Endodermal cell (in vitro differentiated cells): ENCODE measurements around the gene TMA7B. TPM values are rescaled to one million over a fixed set of nuclear protein-coding genes. Genes with fewer than 3 reads are reported as not detected.

Experiments
- DNase-seq: peaks from one replicate; pipeline ENCODE4 v3.0.0-alpha.2; 2017
- H3K27ac ChIP-seq: 2 replicates; pipeline ENCODE4 v1.5.1; 2013; ENCODE audit warnings: mild to moderate bottlenecking, low read depth, low read length, moderate library complexity
- H3K27me3 ChIP-seq: 2 replicates; pipeline ENCODE4 v1.6.1; 2013; ENCODE audit warnings: mild to moderate bottlenecking, low read length, moderate library complexity; ENCODE audit not compliant: insufficient read depth, control insufficient read depth, poor library complexity, severe bottlenecking
- H3K36me3 ChIP-seq: 2 replicates; pipeline ENCODE4 v1.7.0; 2013; ENCODE audit warnings: mild to moderate bottlenecking, low read length, moderate library complexity; ENCODE audit not compliant: control insufficient read depth, insufficient read depth
- H3K4me1 ChIP-seq: one replicate; pipeline ENCODE4 v1.7.0; 2013; ENCODE audit warnings: low read length; ENCODE audit not compliant: control insufficient read depth, insufficient read depth
- H3K4me3 ChIP-seq: 2 replicates; pipeline ENCODE4 v1.5.1; 2013; ENCODE audit warnings: mild to moderate bottlenecking, low read length, moderate library complexity
- H3K9ac ChIP-seq: 2 replicates; pipeline ENCODE4 v1.6.1; 2013; ENCODE audit warnings: mild to moderate bottlenecking, low read length, moderate library complexity; ENCODE audit not compliant: poor library complexity, severe bottlenecking; ENCODE audit errors: extremely low read depth
- H3K9me3 ChIP-seq: 2 replicates; pipeline ENCODE4 v1.6.1; 2013; ENCODE audit warnings: mild to moderate bottlenecking, low read length, moderate library complexity; ENCODE audit not compliant: control insufficient read depth
- H3K27ac Mint-ChIP-seq: 2 replicates; pipeline ENCODE4 v1.8.0; 2020; ENCODE audit warnings: mixed read lengths
- H3K27me3 Mint-ChIP-seq: 2 replicates; pipeline ENCODE4 v1.8.0; 2021; ENCODE audit warnings: mild to moderate bottlenecking, mixed read lengths; ENCODE audit not compliant: insufficient read depth
- H3K36me3 Mint-ChIP-seq: 2 replicates; pipeline ENCODE4 v1.8.0; 2020; ENCODE audit warnings: low read depth, mixed read lengths
- H3K4me1 Mint-ChIP-seq: 2 replicates; pipeline ENCODE4 v1.8.0; 2020; ENCODE audit warnings: mixed read lengths
- H3K4me3 Mint-ChIP-seq: 2 replicates; pipeline ENCODE4 v1.8.0; 2020; ENCODE audit warnings: mild to moderate bottlenecking, moderate library complexity, mixed read lengths
- H3K9me3 Mint-ChIP-seq: 2 replicates; pipeline ENCODE4 v1.8.0; 2020; ENCODE audit warnings: mild to moderate bottlenecking, mixed read lengths
- CTCF ChIP-seq: fragments of 200-600 bp; sonication (generic); conservative IDR thresholded peaks from 2 replicates; pipeline ENCODE4 v1.5.0; 2021; ENCODE audit warnings: antibody characterized with exemption, mild to moderate bottlenecking
- WGBS, 2 experiments: methylation state at CpG; one replicate each; pipeline versions ENCODE4 v1.1.5 to v1.1.7; 2013; ENCODE audit warnings: missing lambda C conversion rate in 2 of 2, mixed read lengths in 1 of 2; ENCODE audit not compliant: insufficient coverage in 1 of 2, insufficient read length in 1 of 2; 5-methylcytosine and 5-hydroxymethylcytosine counted together
- total RNA-seq, 2 donors: library from RNA; stranded (reverse); fragmentation: NEBNext Ultra II Directional in 1 of 2; extraction: Animal tissue kit (Norgen Biotek cat#: 25700) in 1 of 2; gene quantifications; 2 replicates in 1 of 2; 3 replicates in 1 of 2; pipeline ENCODE4 v1.2.1, GENCODE V29; 2021

Gene TMA7B
- total RNA-seq, 2 donors from 2014 or later, result not detected

DNA sequence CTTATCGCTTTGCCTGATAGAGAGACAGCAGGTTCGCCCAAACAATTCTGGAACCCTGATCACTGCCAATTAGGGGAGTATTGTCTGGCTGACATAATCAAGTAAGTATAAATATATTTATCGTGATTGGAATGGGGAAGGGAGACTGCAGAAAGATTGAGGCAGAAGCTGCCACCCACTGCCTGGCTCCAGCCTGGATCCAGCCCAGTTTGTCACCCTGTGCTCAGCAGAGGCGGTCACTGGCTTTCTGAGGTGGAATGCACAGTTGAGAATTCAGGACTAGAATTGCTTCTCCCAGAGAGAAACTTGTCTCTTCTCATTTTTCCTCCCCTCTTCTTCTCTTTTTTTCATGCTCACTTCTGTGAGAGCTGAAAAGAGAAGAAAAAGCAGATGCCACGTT, 33.4 kb upstream of the TMA7B start:
- Mint-ChIP-seq H3K27ac (no peak overlapping the region), H3K27me3 (peaks cover 4% of the 10 kb centered on the region), H3K36me3 (no peaks in the 10 kb centered on the region), H3K4me3 (no peak overlapping the region), H3K9me3 (no peaks in the 10 kb centered on the region), H3K4me1 (peaks cover 15% of the 10 kb centered on the region)
- H3K4me3 ChIP-seq, result no peak overlapping the region
- 83 to 90% methylated on average over 2 to 5 of the region's 5 CpGs for WGBS, 2 experiments
- no peak overlapping the region for H3K27ac ChIP-seq
- no peak for DNase-seq
- no peak overlapping the region for H3K9ac ChIP-seq
- H3K36me3 ChIP-seq, result no peaks in the 10 kb centered on the region
- H3K9me3 ChIP-seq, result no peaks in the 10 kb centered on the region
- TF ChIP-seq CTCF, result no peak
- H3K27me3 ChIP-seq, result no peaks in the 10 kb centered on the region
- H3K4me1 ChIP-seq, result peaks cover 2% of the 10 kb centered on the region

DNA sequence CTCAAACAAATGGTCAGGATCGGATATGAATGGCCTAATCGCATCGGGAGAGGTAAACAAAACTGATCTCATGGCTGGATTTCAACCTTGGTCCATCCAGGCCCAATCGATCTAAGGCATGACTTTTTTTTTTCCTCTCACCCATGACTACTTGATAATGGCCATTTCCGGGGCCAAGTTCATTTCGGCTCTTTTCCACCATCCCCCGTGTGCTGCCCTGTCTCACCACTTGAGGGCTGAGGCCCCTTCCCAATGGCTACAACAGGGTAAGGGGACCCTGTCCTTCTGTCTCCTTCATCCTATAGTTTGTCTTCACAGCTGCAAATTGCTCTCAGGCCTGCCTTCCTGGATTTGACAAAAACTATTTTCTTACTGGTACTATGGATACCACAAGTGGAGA, 32.7 kb upstream of the TMA7B start:
- Histone ChIP-seq H3K27ac (no peak overlapping the region), H3K4me3 (no peak overlapping the region), H3K27me3 (no peaks in the 10 kb centered on the region), H3K9ac (no peak overlapping the region), H3K9me3 (no peaks in the 10 kb centered on the region), H3K36me3 (no peaks in the 10 kb centered on the region), H3K4me1 (peaks cover 2% of the 10 kb centered on the region)
- Mint-ChIP-seq H3K27me3 (peaks cover 4% of the 10 kb centered on the region), H3K4me1 (peaks cover 15% of the 10 kb centered on the region), H3K27ac (no peak overlapping the region), H3K36me3 (no peaks in the 10 kb centered on the region), H3K4me3 (no peak overlapping the region), H3K9me3 (no peaks in the 10 kb centered on the region)
- TF ChIP-seq CTCF, result peak; percentile 80
- peak; percentile 83 for DNase-seq
- whole genome bisulfite sequencing, 2 experiments, result 67 to 68% methylated on average over 6 to 7 of the region's 7 CpGs

DNA sequence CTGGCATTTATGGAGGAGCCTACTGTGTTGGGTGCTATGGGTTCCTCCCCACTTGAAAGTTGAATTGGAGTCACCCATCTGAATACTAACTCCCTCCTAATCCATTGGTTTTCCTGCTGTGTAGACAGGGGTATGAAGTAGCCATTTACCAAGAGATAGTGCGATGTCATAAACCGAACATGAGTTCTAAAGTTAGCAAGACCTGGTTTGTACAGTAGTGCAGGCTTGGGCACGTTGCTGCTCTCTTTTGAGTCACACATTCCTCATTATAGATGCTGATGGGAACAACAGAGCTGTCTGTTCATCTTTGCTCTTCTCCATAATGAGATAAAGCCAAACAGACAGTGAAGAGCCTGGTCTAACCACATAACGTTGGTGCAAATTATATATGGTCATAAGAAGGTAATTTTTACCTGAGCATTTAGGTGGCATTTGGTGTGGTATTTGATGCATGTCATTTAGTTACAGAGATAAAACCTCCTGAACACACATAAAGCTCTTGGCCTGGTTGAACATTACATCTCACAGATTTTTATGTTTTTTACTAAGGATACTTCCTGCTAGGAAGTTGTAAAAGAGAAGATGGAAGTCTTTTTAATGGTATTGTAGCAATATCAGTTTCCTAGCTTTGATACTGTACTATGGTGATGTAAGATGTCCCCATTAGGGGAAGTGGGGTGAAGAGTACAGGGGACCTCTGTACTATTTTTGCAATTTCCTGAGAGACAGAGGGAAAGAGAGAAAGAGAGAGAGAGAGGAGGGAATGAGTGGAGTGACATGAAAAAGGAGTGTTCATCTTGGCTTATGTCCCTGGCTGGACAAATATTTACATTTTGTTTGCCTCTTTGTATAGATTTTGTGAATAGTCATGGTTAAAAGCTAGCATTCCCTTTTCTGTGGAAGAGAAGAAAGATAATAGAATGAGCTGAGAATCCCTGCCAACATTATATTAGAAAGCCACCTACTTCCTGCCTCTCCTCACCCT, 31.4 kb upstream of the TMA7B start:
- no peak overlapping the region for H3K4me3 Mint-ChIP-seq
- H3K9me3 ChIP-seq, result no peaks in the 10 kb centered on the region
- H3K9ac ChIP-seq, result no peak overlapping the region
- peaks cover 23% of the 10 kb centered on the region for H3K4me1 Mint-ChIP-seq
- H3K27ac Mint-ChIP-seq, result no peak overlapping the region
- no peaks in the 10 kb centered on the region for H3K9me3 Mint-ChIP-seq
- TF ChIP-seq CTCF, result no peak
- peaks cover 4% of the 10 kb centered on the region for H3K27me3 Mint-ChIP-seq
- H3K36me3 Mint-ChIP-seq, result no peaks in the 10 kb centered on the region
- peaks cover 7% of the 10 kb centered on the region for H3K4me1 ChIP-seq
- H3K27me3 ChIP-seq, result no peaks in the 10 kb centered on the region
- no peak overlapping the region for H3K27ac ChIP-seq
- H3K36me3 ChIP-seq, result no peaks in the 10 kb centered on the region
- no peak for DNase-seq
- H3K4me3 ChIP-seq, result no peak overlapping the region
- WGBS, 2 experiments, result 94 to 95% methylated on average over 2 to 4 of the region's 4 CpGs
